Vagina (tissue), 2 donors: ENCODE data around the gene HOXB2. TPM values are rescaled to one million over a fixed set of nuclear protein-coding genes. Genes with fewer than 3 reads are reported as not detected.

ENCODE experiments used
- DNase-seq, 2 donors: peaks; one replicate each; pipeline ENCODE4 v3.0.0-alpha.2; 2017; ENCODE audit errors: extremely low spot score in 2 of 2
- H3K27ac ChIP-seq: fragments of 200-600 bp; sonication (generic); one replicate; pipeline ENCODE4 v1.5.1; 2019
- H3K27me3 ChIP-seq: fragments of 200-600 bp; sonication (generic); one replicate; pipeline ENCODE4 v1.5.1; 2019
- H3K36me3 ChIP-seq, 2 donors: fragments of 200-600 bp; sonication (generic); one replicate each; pipeline ENCODE4 v1.5.1; 2017 to 2019
- H3K4me1 ChIP-seq: fragments of 200-600 bp; sonication (generic); one replicate; pipeline ENCODE4 v1.5.1; 2019
- H3K4me3 ChIP-seq, 2 donors: fragments of 200-600 bp; sonication (generic); 1 replicate in 1 of 2; 2 replicates in 1 of 2; pipeline ENCODE4 v1.5.1; 2016 to 2019
- H3K9me3 ChIP-seq: fragments of 200-600 bp; sonication (generic); one replicate; pipeline ENCODE4 v1.5.1; 2019
- POLR2A ChIP-seq, 2 donors: fragments of 450-650 bp; IDR thresholded peaks; one replicate each; pipeline ENCODE4 v1.6.1; 2017; ENCODE audit warnings: antibody characterized with exemption in 2 of 2, mild to moderate bottlenecking in 2 of 2, moderate library complexity in 2 of 2
- POLR2AphosphoS5 ChIP-seq, 2 donors: sonication (generic); formaldehyde crosslinking; IDR thresholded peaks; one replicate each; pipeline ENCODE4 v1.9.0; 2017; ENCODE audit warnings: antibody characterized with exemption in 2 of 2, mild to moderate bottlenecking in 2 of 2, low read depth in 1 of 2; ENCODE audit not compliant: insufficient read depth in 1 of 2
- intact Hi-C: fragments of 100-400 bp; cut with DNase I; formaldehyde crosslinking; loops from one replicate; pipeline ENCODE4 v1.15.1; 2023
- total RNA-seq: library from RNA; depleted of rRNA; stranded (reverse); fragments of >200 nt; gene quantifications from one replicate; pipeline ENCODE4 v1.2.3, GENCODE V29; 2016
- TF ChIP-seq, protein P1 (sequence below), 3 experiments: fragments of 450-650 bp in 2 of 3; fragments of 200-600 bp in 1 of 3; sonication (generic) in 1 of 3; IDR thresholded peaks; one replicate each; pipeline ENCODE4 v1.5.1; 2017 to 2019; ENCODE audit warnings: antibody characterized with exemption in 3 of 3, mild to moderate bottlenecking in 2 of 3, moderate library complexity in 2 of 3

The HOXB2 gene
- total RNA-seq, 1 donor from 2014 or later: 14.2 TPM

DNA sequence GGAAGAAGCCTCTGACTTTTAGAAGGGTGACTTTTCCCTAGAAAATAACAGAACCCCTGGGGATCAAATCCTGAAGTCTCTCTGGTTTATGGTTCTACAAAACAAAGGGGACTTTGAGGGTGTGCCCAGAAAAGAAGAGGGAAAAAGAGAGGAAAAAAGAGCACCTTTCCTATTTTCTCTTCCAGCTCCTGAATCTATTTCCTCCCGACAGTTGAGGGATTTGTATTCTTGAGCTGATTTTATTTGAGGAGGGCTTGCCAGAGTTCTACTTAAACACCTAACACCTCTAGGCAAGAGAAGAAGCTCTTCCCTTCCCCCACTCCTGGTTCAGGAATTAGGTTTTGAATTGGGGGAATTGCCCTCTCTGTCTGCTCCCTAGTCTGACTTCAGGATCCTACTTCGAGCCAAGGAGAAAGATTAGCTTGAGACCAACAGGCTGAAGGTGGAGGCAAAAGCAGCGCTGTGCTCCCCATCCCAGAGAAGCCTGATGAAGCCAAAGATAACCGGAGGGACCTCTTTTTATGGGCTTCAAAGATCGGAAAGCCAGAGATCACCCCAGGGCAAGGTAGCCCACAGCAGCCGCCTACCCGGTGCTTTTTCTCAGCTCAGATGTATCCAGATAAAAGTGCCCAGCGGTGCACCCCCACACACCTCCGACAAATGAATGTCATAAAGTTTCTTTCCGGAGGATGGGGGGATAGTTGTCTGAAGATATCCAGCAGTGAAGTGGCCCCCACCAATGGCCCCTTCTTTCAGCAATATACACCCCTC, 44.3 kb upstream of the HOXB2 start:
- peaks cover 26% of the 10 kb centered on the region for H3K4me1 ChIP-seq
- H3K36me3 ChIP-seq: no peaks in the 10 kb centered on the region
- no peak for DNase-seq
- no peak overlapping the region for H3K27ac ChIP-seq
- TF ChIP-seq, protein P1, sequence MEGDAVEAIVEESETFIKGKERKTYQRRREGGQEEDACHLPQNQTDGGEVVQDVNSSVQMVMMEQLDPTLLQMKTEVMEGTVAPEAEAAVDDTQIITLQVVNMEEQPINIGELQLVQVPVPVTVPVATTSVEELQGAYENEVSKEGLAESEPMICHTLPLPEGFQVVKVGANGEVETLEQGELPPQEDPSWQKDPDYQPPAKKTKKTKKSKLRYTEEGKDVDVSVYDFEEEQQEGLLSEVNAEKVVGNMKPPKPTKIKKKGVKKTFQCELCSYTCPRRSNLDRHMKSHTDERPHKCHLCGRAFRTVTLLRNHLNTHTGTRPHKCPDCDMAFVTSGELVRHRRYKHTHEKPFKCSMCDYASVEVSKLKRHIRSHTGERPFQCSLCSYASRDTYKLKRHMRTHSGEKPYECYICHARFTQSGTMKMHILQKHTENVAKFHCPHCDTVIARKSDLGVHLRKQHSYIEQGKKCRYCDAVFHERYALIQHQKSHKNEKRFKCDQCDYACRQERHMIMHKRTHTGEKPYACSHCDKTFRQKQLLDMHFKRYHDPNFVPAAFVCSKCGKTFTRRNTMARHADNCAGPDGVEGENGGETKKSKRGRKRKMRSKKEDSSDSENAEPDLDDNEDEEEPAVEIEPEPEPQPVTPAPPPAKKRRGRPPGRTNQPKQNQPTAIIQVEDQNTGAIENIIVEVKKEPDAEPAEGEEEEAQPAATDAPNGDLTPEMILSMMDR (IDR thresholded peaks at IDR 0.05): no peak
- TF ChIP-seq POLR2A (IDR thresholded peaks at IDR 0.05) (no peak), POLR2AphosphoS5 (IDR thresholded peaks at IDR 0.05; ENCODE audit: insufficient read depth in 1 of 2, low read depth in 1 of 2) (no peak)
- no peaks in the 10 kb centered on the region for H3K9me3 ChIP-seq
- peaks cover 6% of the 10 kb centered on the region for H3K27me3 ChIP-seq
- intact Hi-C loops: no loop called here
- H3K4me3 ChIP-seq: peak overlapping the region in 1 of 2 donors; percentile 8

DNA sequence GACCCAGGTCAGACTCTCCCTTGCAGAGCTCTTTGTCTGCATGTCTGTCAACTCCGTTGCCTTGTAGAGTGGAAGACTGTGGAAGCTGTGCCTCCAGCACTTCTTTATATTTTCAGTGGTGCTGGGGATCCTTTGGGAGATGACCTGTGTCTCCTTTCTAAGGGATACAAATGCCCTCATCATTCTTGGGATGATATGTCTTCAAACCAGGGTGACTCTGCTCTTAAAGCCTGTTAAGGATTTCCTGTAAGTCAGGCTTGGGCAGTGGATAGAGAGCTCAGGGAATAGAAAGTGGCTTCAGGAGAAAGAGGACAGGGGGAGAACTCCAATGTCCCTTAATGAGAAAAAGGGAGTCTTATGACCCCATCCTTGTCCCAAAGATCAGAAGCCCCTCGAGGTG, 43.6 kb upstream of the HOXB2 start:
- intact Hi-C loops: no loop called here
- no peak for DNase-seq
- no peak for TF ChIP-seq POLR2A (IDR thresholded peaks at IDR 0.05)
- no peak for TF ChIP-seq POLR2AphosphoS5 (IDR thresholded peaks at IDR 0.05; ENCODE audit: insufficient read depth in 1 of 2, low read depth in 1 of 2)
- TF ChIP-seq, protein P1 (IDR thresholded peaks at IDR 0.05): no peak
- H3K4me1 ChIP-seq: peaks cover 25% of the 10 kb centered on the region
- H3K27me3 ChIP-seq: peaks cover 6% of the 10 kb centered on the region
- peak overlapping the region; percentile 8 for H3K27ac ChIP-seq
- no peaks in the 10 kb centered on the region for H3K36me3 ChIP-seq
- no peaks in the 10 kb centered on the region for H3K9me3 ChIP-seq
- H3K4me3 ChIP-seq: no peak overlapping the region

DNA sequence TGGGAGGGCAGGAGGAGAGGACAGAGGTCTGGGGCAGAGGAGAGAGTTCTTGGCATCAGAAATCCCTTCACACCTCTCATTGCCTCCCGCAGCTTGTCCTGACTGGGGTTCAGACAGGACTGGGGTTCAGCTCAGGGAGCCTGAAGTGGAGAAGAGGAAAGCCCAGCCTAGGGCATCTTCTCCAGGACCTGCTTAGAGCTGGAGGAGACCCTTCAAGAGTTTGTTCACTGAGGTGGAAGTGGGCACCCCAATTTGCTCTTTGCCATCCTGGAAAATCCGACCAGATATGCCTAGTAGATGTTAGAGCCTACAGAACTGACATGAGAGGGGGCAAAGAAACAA, 43.1 kb upstream of the HOXB2 start:
- Histone ChIP-seq H3K4me3 (no peak overlapping the region), H3K36me3 (no peaks in the 10 kb centered on the region), H3K27me3 (peaks cover 5% of the 10 kb centered on the region), H3K27ac (peak overlapping the region; percentile 8), H3K9me3 (no peaks in the 10 kb centered on the region), H3K4me1 (peaks cover 20% of the 10 kb centered on the region)
- intact Hi-C loops: no loop called here
- DNase-seq: no peak
- TF ChIP-seq POLR2AphosphoS5 (IDR thresholded peaks at IDR 0.05; ENCODE audit: insufficient read depth in 1 of 2, low read depth in 1 of 2) (no peak), POLR2A (IDR thresholded peaks at IDR 0.05) (no peak)
- TF ChIP-seq, protein P1 (IDR thresholded peaks at IDR 0.05): no peak

DNA sequence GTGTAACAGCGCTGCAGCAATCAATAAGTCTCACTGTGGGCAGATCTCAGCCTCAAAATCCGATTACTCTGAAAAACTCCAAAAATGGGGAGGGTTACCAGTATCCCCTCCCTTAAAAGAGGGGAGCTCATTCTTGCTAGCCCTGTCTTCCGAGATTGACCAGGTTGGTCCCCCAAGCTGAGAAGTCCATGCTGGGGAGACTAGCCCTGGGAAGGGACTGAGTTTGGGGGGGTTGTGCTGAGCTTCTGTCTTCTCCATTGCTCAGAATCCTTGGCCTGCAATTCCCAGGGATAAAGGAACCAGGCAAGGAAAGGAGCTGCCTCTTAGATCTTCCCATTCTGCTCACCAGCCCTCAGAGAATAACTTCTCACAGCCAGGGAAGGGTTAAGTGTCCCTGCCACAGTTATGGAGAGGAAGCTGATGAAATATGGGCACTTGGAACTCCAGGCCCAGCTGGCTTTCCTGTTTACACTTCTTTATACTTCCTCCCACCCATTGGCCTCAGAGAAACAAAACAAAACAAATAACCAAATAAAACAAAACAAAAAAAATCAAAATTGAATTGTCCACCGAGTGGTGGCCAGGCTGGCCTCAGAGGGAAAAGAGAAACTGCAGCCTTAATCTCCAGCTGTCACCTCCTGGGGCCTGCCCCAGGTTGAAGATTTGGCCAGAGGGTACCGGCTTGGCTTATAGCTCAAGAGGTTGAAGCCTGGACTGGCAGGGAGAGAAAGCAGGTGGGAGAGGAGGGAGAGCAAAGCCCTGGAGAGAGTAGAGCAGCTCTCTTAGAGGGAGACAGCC, 42.6 kb upstream of the HOXB2 start:
- TF ChIP-seq POLR2A (IDR thresholded peaks at IDR 0.05) (no peak), POLR2AphosphoS5 (IDR thresholded peaks at IDR 0.05; ENCODE audit: insufficient read depth in 1 of 2, low read depth in 1 of 2) (no peak)
- TF ChIP-seq, protein P1 (IDR thresholded peaks at IDR 0.05): no peak
- H3K4me1 ChIP-seq: peaks cover 15% of the 10 kb centered on the region
- no peak overlapping the region for H3K4me3 ChIP-seq
- H3K36me3 ChIP-seq: no peaks in the 10 kb centered on the region
- H3K9me3 ChIP-seq: no peaks in the 10 kb centered on the region
- intact Hi-C loops: no loop called here
- no peaks in the 10 kb centered on the region for H3K27me3 ChIP-seq
- no peak for DNase-seq
- peak overlapping the region; percentile 8 for H3K27ac ChIP-seq
